A673 (cell line): ENCODE data around the gene TEAD1. TPM values are rescaled to one million over a fixed set of nuclear protein-coding genes. Genes with fewer than 3 reads are reported as not detected.

Experiments used
- BruUV-seq: library from RNA; stranded (reverse); fragments of 400-500 nt; replicated peaks from 2 replicates; lab custom pipeline; 2021; lab: Mats Ljungman, UMichigan
- CTCF ChIA-PET: fragments of 300-600 bp; sonication (Branson Sonifier 250); formaldehyde crosslinking; loops from one replicate; lab custom pipeline; 2022; ENCODE audit warnings: antibody characterized with exemption; lab: Charles Lee
- POLR2A ChIA-PET: fragments of 300-600 bp; sonication (Branson Sonifier 250); formaldehyde crosslinking; loops from one replicate; lab custom pipeline; 2022; ENCODE audit warnings: antibody characterized with exemption; ENCODE audit not compliant: low non-redundant PET; lab: Charles Lee
- DNase-seq: peaks from one replicate; pipeline ENCODE4 v3.0.0-alpha.2; 2015; ENCODE audit warnings: low spot score
- H3K27ac ChIP-seq: fragments of 200-600 bp; sonication (generic); 2 replicates; pipeline ENCODE4 v1.5.1; 2016; ENCODE audit warnings: mixed run types, low read depth, mild to moderate bottlenecking, mixed read lengths, antibody characterized with exemption, low read length; ENCODE audit not compliant: poor library complexity, severe bottlenecking
- H3K27me3 ChIP-seq: fragments of 200-600 bp; sonication (generic); replicated peaks from 2 replicates; pipeline ENCODE4 v1.6.1; 2017; ENCODE audit warnings: mixed run types, low read depth, mild to moderate bottlenecking, mixed read lengths, antibody characterized with exemption, low read length; ENCODE audit not compliant: insufficient read depth, poor library complexity
- H3K36me3 ChIP-seq: fragments of 200-600 bp; sonication (generic); 2 replicates; pipeline ENCODE4 v1.6.1; 2016; ENCODE audit warnings: mixed run types, mild to moderate bottlenecking, mixed read lengths, antibody characterized with exemption, low read length; ENCODE audit not compliant: insufficient read depth, poor library complexity, severe bottlenecking
- H3K4me1 ChIP-seq: fragments of 200-600 bp; sonication (generic); 2 replicates; pipeline ENCODE4 v1.6.1; 2017; ENCODE audit warnings: mixed run types, mild to moderate bottlenecking, mixed read lengths, antibody characterized with exemption, low read length; ENCODE audit not compliant: insufficient read depth, poor library complexity, severe bottlenecking
- H3K4me3 ChIP-seq: fragments of 200-600 bp; sonication (generic); 2 replicates; pipeline ENCODE4 v1.5.1; 2016; ENCODE audit warnings: low read depth, mixed run types, mild to moderate bottlenecking, mixed read lengths, low read length; ENCODE audit not compliant: poor library complexity, severe bottlenecking
- H3K9me3 ChIP-seq: fragments of 200-600 bp; sonication (generic); 2 replicates; pipeline ENCODE4 v1.6.1; 2016; ENCODE audit warnings: mixed run types, low read depth, mild to moderate bottlenecking, mixed read lengths, antibody characterized with exemption, low read length; ENCODE audit not compliant: poor library complexity, severe bottlenecking
- EZH2 ChIP-seq: fragments of 200-600 bp; sonication (generic); IDR thresholded peaks from 2 replicates; pipeline ENCODE4 v1.6.1; 2017; ENCODE audit warnings: borderline replicate concordance, low read depth, mild to moderate bottlenecking, mixed read lengths, antibody characterized with exemption, low read length; ENCODE audit not compliant: poor library complexity, severe bottlenecking
- intact Hi-C: fragments of 100-400 bp; cut with micrococcal nuclease; formaldehyde crosslinking; loops from one replicate; pipeline ENCODE4 v1.10.0; 2022; ENCODE audit not compliant: unreplicated experiment
- total RNA-seq: library from RNA; stranded (reverse); gene quantifications from 2 replicates; pipeline ENCODE4 v1.2.3, GENCODE V29; 2021
- TF ChIP-seq, protein P1 (sequence below): fragments of 300-800, 200-600 bp; sonication (generic); conservative IDR thresholded peaks from 2 replicates; pipeline ENCODE4 v1.5.1; 2017; ENCODE audit warnings: low read depth, mild to moderate bottlenecking, antibody characterized with exemption, low read length, moderate library complexity, mixed read lengths

The TEAD1 gene
- total RNA-seq, 1 experiment from 2014 or later, result 81.8 TPM

DNA sequence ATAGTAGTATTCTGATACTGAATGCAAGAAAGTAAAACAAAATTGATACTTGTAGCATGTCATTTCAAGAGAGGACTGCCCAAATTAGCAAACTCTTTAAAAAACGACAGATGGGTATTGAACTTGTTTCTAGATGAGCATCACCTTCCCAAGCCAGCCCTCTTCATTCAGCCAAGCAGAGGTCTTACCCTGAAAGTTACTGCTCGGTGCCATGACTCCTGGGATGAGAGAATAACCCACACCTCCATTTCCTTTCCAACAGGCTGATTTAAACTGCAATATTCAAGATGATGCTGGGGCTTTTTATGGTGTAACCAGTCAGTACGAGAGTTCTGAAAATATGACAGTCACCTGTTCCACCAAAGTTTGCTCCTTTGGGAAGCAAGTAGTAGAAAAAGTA, 250.4 kb downstream of the TEAD1 start:
- TF ChIP-seq EZH2, result no peak
- TF ChIP-seq, protein P1, sequence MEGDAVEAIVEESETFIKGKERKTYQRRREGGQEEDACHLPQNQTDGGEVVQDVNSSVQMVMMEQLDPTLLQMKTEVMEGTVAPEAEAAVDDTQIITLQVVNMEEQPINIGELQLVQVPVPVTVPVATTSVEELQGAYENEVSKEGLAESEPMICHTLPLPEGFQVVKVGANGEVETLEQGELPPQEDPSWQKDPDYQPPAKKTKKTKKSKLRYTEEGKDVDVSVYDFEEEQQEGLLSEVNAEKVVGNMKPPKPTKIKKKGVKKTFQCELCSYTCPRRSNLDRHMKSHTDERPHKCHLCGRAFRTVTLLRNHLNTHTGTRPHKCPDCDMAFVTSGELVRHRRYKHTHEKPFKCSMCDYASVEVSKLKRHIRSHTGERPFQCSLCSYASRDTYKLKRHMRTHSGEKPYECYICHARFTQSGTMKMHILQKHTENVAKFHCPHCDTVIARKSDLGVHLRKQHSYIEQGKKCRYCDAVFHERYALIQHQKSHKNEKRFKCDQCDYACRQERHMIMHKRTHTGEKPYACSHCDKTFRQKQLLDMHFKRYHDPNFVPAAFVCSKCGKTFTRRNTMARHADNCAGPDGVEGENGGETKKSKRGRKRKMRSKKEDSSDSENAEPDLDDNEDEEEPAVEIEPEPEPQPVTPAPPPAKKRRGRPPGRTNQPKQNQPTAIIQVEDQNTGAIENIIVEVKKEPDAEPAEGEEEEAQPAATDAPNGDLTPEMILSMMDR, result no peak
- CTCF ChIA-PET, result interaction anchor here (0.7 kb wide), 1 partner anchor 452 kb away, joined by 3 read pairs; no protein-coding TSS in a partner anchor
- Histone ChIP-seq H3K36me3 (no peaks in the 10 kb centered on the region), H3K4me1 (no peaks in the 10 kb centered on the region), H3K27me3 (no peaks in the 10 kb centered on the region), H3K9me3 (no peaks in the 10 kb centered on the region), H3K4me3 (no peak overlapping the region), H3K27ac (no peak overlapping the region)
- intact Hi-C loops, result no loop called here
- no peak for DNase-seq
- no TSS peak for BruUV-seq
- POLR2A ChIA-PET, result no interaction called here

DNA sequence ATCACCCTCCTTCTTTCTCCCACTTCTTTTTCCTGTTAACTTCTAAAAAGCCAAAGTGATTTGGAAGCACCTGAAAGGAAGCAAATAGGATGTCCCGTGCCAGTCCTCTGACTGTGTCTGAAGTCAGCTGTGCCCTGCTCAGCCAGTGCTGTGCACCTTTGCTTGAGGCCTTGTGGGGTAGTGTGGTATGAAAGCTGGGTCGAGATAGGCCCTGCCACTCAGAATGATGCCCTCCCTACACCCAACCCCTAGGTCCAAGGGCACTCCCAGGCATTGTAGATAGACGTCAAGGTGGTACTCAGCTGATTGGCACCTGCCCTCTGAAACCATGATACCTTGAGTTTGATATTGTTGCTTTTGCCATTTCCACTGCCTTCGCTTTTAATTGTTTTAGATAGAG, 251.3 kb downstream of the TEAD1 start:
- ChIA-PET CTCF (no interaction called here), POLR2A (no interaction called here)
- no TSS peak for BruUV-seq
- TF ChIP-seq, protein P1, result no peak
- TF ChIP-seq EZH2, result no peak
- H3K4me1 ChIP-seq, result no peaks in the 10 kb centered on the region
- H3K36me3 ChIP-seq, result peaks cover 3% of the 10 kb centered on the region
- H3K4me3 ChIP-seq, result no peak overlapping the region
- H3K27ac ChIP-seq, result no peak overlapping the region
- no peak for DNase-seq
- no peaks in the 10 kb centered on the region for H3K27me3 ChIP-seq
- intact Hi-C loops, result no loop called here
- H3K9me3 ChIP-seq, result no peaks in the 10 kb centered on the region

DNA sequence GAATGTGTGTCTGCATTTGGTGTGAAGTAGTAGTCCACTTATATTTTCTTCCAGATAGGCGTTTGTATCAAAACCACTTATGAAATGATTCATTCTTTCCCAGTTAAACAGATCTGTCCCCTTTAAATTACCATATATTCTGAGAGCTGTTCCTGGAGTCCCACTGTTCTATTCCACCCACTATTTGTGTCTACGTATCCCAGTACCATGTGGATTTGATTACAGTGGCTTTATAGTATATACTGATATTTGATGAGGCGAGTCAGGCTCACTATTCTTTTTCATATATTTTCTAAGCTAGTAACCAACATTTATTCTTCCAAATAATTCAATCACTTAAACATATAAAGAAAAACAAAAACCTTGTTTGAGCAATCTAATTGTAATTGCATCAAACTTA, 253.0 kb downstream of the TEAD1 start:
- DNase-seq, result peak; percentile 14
- POLR2A ChIA-PET, result no interaction called here
- H3K36me3 ChIP-seq, result peaks cover 3% of the 10 kb centered on the region

More for the DNA sequence above, 253.0 kb downstream of the TEAD1 start:
- intact Hi-C loops, result no loop called here
- CTCF ChIA-PET, result no interaction called here
- Histone ChIP-seq H3K27me3 (no peaks in the 10 kb centered on the region), H3K4me3 (no peak overlapping the region), H3K27ac (no peak overlapping the region), H3K9me3 (no peaks in the 10 kb centered on the region), H3K4me1 (no peaks in the 10 kb centered on the region)
- BruUV-seq, result no TSS peak
- TF ChIP-seq, protein P1, result no peak
